PFSK-1 (cell line): ENCODE data around the gene OCEL1.

ENCODE experiments used
- FOXP2 ChIP-seq: optimal IDR thresholded peaks from 2 replicates; pipeline ENCODE3; 2011; ENCODE audit warnings: borderline replicate concordance, control low read depth, inconsistent platforms; ENCODE audit not compliant: insufficient read depth; ENCODE audit errors: extremely low read length, extremely low read depth
- POLR2AphosphoS5 ChIP-seq: IDR thresholded peaks from 2 replicates; pipeline ENCODE4 v1.6.1; 2012; ENCODE audit warnings: low read depth, mild to moderate bottlenecking, control low read depth, low read length, moderate library complexity
- REST ChIP-seq, 2 experiments: IDR thresholded peaks; 2 replicates each; pipeline versions ENCODE4 v1.6.1 to v1.8.0; 2011 to 2012; ENCODE audit warnings: low read depth in 2 of 2, low read length in 2 of 2, control low read depth in 1 of 2, inconsistent platforms in 1 of 2, mild to moderate bottlenecking in 1 of 2, moderate library complexity in 1 of 2; ENCODE audit not compliant: insufficient read depth in 1 of 2
- SIN3A ChIP-seq: IDR thresholded peaks from 2 replicates; pipeline ENCODE4 v1.6.1; 2012; ENCODE audit warnings: mild to moderate bottlenecking, low read length, moderate library complexity, borderline replicate concordance; ENCODE audit not compliant: insufficient read depth
- TAF1 ChIP-seq: IDR thresholded peaks from 2 replicates; pipeline ENCODE4 v1.6.1; 2012; ENCODE audit warnings: low read length, control low read depth, borderline replicate concordance; ENCODE audit not compliant: insufficient read depth

OCEL1 gene

DNA sequence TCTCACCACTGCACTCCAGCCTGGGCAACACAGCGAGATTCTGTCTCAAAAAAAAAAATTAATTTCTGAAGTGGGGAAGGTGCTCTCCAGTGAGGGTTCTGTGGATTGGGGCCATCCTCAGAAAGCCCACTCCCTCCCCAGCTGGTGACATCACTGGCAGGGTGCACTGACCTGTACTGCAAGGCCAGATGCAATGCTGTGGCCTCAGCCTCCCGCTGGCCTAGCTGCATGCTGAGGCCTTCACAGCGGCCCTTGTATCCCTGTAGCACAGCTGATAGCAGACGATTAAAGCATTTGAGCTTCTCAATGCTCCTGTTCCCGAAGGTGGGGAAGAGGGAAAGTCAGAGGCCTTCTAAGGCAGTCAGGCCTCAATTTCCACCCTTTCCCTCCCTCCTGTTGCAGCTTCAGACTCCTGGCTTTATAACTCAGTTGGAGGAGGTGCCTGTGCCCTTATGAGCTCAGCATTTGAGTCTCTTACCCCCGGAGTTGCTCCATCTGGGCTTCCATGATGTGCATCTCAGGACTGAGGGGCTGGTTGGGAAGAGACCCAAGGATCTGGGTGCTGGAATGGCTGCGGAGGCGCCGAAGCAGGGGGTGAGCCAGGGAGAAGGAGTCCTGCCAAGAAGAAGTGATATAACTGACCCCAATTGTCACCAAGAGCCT lies 33.2 kb downstream of the OCEL1 start:
- TF ChIP-seq FOXP2: no peak
- TF ChIP-seq SIN3A: no peak
- no peak for TF ChIP-seq POLR2AphosphoS5
- TF ChIP-seq REST (IDR thresholded peaks at IDR 0.05; ENCODE audit: insufficient read depth in 1 of 2, low read depth in 2 of 2, low read length in 2 of 2): no peak
- TF ChIP-seq TAF1: no peak

DNA sequence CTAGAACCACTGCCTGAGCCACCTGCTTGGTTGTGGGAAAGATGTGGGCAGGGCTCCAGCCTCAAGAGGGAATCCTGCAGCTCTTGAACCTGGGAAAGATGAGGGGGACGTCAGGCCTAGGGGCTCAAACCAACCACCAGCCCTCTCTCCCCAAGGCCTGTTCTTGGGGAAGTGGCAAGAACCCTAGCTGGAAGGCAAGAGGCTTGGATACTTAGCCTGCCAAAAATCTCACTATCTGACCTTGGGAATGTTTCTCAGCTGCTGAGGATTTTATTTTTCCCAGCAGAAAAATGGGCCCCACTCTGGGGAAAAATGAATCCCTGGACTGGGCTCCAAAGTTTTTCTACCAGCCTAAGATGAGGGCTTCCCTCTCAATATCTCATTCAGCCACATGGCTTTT lies 33.9 kb downstream of the OCEL1 start:
- TF ChIP-seq TAF1 (no peak), SIN3A (no peak), POLR2AphosphoS5 (no peak), FOXP2 (no peak), REST (IDR thresholded peaks at IDR 0.05; ENCODE audit: insufficient read depth in 1 of 2, low read depth in 2 of 2, low read length in 2 of 2) (no peak)

DNA sequence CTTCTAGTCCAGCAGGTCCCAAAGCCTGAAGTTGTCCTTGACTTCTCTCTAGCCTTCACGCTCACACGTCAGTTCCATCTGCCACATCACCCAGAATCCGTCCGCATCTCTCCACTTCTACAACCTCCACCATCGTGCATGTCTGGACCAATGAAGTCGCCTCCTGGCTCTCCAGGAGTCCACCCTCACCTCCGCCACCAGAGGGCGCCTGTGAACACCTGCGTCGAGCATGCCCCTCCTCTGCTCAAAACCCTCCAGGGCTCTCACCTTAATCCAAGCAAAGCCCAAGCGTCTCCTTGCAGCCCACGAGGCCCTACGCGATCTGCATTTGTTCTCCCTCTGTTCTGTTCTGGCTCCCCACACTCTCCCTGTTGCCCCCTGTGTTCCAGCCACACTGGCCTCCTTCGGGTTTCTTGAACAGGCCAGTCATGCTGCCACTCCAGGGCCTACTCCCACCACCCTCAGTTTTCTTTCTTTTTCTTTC lies 34.9 kb downstream of the OCEL1 start:
- TF ChIP-seq POLR2AphosphoS5: no peak
- TF ChIP-seq FOXP2: no peak
- TF ChIP-seq SIN3A: no peak
- TF ChIP-seq TAF1: no peak
- no peak for TF ChIP-seq REST (IDR thresholded peaks at IDR 0.05; ENCODE audit: insufficient read depth in 1 of 2, low read depth in 2 of 2, low read length in 2 of 2)

DNA sequence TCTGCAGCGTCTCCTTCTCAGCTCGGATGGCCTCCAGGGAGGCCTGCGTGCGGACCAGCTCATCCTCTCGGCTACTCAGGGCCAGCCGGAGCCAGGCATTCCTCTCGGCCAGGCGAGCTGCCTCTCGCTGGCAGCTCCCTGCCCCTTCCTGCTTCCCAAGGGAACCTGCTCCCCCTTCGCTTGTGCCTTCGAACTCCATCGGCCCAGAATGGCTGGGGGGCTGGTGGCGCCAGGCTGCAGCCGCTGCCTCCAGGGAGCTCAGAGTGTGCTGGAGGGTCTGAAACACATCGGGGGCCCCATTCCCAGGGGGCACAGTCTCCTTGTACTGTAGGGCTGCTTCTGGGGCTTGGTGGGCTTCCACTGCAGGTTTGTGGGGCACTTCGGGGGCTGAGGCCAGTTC lies 36.5 kb downstream of the OCEL1 start:
- TF ChIP-seq SIN3A: no peak
- TF ChIP-seq POLR2AphosphoS5: no peak
- TF ChIP-seq REST (IDR thresholded peaks at IDR 0.05; ENCODE audit: insufficient read depth in 1 of 2, low read depth in 2 of 2, low read length in 2 of 2): no peak
- no peak for TF ChIP-seq TAF1
- no peak for TF ChIP-seq FOXP2
